HG03565 (cell line): ENCODE data around the gene CLDN3.
A peak's percentile ranks its signal among the peaks of the same experiment; 100 is the strongest.

Experiments
- ATAC-seq: cut with Tn5 transposase; IDR thresholded peaks from one replicate; pipeline ENCODE4 v1.9.1; 2021; ENCODE audit warnings: mild to moderate bottlenecking, moderate library complexity; ENCODE audit not compliant: unreplicated experiment

The CLDN3 gene

DNA sequence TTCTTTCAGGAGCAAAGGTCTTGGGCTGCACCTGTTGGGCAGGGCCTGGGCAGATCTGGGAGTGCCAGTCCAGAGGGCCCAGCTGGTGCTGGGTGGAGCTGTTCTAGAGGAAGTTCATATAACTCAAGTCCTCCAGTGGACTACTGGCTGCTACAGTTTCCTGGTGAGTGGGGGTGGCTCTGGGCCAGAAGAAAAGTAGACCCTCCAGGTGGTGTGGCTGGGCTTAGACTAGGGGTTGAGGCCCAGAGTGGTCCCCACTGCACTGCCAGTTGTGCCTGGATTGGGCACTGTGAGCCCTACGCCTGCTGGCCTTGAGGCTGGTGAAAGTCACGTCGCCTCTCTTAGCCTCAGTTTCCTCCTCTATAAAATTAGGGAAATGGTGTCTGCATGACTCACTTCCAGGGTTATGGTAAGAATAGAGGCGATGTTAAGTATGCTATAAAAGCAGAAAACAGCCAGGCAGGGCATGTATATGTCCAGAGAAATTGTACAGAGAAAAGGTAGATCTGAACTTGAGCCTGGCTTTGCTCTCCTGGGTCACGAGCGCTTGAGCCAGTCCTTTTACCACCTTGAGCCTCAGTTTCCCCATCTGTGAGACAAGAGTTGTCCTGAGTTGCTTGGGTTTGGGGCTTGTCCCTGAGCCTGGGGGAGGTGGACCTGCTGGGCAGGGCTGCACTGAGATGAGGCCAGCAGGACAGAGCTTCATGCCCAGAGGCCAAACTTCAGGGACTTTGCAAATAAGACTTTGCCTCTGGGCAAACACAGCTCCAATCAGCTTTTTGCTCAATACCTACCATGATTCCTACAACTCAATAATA, 3.8 kb upstream of the CLDN3 start:
- ATAC-seq: no peak

DNA sequence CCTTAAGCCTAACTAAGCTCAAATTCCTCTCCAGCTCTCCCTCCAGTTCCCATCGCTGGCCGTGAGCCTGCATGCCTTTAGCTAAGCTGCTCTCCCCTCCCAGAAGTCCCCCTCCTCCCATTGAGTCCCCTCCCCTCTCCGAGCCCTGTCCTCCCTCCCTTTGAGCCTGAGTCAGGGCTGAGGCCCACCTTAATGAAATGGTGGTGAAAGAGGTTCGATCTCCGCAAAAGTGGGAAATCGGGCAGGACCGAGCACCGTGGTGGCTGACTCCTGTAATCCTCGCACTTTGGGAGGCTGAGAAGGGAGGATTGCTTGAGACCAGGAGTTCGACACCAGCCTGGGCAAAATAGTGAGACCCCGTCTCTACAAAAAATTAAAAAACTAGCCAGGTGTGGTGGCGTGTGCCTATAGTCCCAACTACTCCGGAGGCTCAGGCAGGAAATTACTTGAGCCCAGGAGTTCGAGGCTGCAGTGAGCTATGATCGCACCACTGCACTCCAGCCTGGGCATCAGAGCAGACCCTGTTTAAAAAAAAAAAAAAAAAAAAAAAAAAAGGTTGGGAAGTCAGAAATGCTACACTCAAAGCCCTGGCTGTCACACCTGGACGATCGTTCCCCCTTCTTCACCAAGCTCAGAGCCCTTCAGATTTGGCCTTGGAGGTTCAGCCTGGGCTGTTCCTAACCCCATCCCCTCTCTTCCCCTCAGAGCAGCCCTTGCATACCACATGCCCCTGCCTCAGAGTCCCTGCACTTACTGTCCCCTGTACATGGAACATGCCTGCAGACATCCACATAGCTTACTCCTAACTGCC, 995 bp upstream of the CLDN3 start:
- ATAC-seq: no peak

DNA sequence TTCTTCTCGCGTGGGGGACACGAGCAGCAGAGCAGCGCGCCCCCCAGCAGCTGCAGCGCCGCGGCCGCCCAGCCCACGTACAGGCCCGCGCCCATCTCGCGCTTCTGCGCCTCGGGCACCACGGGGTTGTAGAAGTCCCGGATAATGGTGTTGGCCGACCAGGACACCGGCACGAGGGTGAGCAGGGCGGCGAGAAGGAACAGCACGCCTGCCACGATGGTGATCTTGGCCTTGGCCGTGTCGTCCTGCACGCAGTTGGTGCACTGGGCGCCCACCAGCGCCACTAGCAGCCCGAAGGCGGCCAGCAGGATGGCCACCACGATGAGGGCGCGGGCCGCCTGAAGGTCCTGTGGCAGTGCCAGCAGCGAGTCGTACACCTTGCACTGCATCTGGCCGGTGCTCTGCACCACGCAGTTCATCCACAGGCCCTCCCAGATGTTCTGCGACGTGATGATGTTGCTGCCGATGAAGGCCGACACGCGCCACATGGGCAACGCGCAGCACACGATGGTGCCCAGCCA, 529 bp downstream of the CLDN3 start:
- no peak for ATAC-seq

DNA sequence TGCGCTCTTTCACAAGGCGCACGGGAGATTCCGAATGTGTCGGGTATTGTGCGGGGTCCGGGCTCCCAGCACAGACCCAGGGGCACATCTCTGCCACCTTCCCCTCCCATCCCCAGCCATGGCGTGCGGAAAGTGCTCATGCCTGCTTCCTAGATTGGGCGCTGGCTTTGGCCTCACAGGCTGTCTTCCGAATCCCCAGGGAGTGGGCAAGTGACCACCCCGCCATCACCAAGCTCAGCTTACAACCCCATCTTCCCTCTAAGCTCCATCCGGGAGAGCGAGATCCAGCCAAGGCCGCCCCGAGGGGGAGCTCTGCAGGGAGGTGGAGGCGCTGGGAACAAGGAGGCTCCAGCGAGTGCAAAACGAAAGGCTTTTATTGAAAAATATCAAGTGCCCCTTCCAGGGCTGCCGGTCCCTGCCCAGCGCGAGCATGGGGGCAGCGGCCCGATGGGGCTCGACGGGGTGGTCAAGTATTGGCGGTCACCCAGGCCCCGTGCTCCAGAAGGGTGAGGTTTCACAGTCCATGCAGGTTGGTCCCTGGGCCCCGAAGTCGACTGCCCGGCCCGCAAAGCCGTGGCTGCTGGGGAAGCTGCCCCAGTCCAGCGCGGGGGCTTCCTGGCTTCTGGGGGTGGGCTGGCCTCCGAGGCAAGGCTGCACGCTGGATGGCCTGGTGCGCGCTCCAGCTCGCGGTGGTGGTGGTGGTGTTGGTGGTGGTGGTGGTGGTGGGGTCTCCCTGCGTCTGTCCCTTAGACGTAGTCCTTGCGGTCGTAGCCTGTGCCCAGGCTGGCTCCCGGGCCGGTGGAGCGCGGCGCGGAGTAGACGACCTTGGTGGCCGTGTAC, 1.2 kb downstream of the CLDN3 start:
- ATAC-seq: no peak

DNA sequence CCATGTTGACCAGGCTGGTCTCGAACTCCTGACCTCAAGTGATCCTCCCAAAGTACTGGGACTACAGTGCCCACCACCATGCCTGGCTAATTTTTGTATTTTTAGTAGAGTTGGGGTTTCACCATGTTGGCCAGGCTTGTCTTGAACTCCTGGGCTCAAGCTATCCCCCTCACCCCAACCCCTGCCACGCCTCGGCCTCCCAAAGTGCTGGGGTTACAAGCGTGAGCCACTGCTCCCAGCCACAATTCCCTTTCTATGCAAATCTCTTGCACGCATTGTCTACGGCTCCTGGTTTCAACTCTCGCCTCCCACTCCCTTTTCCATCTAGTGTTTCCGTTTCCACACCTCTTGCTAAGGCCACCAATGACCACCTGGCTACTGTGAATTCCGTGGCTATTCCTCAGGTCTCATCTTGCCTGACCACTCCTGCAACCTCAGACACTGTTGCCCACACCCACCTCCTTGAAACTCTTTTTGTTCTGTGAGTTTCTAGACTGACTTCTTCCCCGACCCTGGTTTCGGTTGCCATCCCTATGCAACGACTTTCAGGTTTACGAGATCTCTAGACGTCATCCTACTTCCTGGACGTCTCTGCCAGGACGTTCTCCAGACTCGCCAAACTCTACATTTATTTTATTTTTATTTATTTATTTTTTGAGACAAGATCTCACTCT, 3.4 kb downstream of the CLDN3 start:
- no peak for ATAC-seq

DNA sequence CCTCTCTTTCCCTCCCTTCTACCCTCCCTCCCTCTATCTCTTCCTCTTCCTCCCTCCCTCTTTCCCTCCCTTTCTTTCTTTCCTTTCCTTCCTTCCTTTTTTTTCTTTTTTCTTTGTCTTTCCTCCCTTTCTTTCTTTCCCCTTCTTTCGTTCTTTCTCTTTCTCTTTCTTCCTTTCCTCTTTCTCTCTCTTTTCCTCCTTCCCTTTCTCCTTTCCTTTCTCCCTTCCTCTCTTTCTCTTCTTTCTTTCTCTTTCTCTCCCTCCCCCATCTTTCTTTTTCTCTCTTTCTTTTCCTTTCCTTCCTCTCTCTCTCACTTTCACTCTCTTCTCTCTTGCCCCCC, 7.4 kb downstream of the CLDN3 start:
- ATAC-seq: no peak

DNA sequence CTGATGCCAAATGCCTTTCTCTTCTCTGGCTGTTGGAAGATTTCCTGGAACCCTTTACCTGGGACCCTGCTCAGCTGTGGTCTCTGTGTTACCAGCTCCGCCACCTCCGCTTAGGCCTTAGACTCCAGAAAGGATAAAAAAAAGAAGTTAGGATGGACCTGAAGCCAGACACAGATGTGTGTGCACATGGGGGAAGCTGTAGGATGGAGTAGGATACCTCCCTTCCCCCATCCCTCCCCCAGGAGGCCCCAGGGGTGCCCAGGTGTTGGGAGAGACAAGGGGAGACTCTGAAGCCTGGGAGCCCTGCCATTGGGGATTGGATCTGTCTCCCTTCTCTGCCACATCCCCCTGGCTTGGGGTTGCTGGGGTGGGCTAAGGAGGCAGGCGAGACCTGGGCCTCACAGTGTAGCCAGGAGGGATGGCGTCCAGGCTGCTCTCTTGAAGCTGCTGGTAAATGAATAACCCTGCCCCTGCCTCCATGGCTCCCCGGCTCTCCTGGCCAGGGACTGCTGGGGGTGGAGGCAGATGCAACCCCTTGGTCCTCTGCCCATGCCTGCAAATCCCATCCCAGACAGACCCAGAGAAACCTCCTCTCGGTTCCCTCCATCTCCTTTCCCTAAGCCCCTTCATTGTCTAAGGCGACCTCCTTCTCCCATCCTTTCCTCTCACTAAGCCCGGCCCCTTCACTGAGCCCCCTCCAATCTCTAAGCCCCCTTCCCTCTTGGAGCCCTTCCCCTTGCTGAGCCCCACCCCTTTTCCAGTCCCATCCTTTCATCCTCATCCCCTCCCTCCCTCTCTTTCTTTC, 8.0 kb downstream of the CLDN3 start:
- no peak for ATAC-seq

DNA sequence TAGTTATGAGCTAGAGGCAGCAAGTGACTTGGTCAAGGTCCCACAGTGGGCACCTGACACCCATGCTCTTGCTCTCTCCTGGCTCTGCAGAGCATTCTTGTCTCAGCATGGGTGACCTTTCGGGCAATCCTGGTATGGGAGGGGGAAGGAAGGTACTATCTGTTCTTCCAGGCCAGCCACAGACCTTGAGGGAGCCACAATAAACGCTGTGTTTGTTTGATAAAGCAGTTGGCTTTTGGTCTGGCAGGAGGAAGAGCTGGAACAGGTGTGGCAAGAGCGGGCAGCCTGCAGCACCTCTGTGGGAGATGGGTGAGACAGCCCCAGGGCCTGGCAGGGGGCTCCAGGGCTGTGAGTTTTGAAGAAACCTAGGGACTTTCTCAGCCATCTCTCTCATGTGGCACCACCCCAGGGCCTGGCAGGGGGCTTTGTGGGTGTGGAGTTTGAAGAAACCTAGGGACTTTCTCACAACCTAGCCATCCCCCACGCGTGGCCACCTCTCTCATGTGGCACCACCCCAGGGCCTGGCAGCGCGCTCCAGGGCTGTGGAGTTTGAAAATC, 11.4 kb downstream of the CLDN3 start:
- no peak for ATAC-seq

DNA sequence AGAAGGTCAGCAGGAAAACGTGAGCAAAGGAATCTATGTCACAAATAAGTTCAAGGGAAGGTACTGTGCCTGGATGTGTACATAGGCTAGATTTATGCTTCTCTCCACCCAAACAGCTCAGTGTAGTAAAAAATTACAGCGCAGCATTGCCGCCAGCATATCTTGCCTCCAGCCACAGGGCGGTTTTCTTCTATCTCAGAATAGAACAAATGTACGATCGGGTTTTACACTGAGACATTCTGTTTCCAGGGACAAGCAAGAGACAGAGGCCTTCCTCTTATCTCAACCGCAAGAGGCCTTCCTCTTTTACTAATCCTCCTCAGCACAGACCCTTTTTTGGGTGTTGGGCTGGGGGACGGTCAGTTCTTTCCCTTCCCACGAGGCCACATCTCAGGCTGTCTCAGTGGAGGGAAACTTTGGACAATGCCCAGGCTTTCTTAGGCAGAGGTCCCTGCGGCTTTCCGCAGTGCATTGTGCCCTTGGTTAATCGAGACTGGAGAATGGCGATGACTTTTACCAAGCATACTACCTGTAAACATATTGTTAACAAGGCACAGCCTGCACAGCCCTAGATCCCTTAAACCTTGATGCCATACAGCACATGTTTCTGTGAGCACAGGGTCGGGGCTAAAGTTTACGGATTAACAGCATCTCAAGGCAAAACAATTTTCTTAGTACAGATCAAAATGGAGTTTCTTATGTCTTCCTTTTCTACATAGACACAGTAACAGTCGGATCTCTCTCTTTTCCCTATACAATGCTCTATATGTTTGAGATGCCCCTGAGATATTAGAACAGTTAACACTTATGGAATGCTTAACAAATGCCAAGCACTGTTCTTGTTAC, 19.9 kb downstream of the CLDN3 start:
- no peak for ATAC-seq

DNA sequence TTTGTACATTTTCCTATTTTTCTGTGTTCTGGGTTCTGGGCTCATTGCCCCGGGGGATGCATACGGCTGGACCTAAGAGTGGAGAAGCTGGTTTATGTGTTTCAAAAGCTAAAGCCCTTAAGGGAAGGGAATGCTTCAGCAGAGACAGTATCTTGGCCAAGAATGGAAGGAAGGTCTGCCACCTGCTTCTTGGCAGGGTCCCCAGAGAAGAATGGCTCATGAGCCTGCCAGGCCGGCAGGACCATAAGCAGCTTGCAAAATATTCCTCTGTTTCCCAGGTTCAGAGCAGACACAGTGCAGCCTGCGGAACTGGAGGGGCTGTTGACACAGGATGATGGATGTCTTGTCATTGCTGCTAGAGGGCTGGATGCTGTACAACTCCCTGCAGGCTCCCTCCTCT, 23.7 kb downstream of the CLDN3 start:
- ATAC-seq: no peak

DNA sequence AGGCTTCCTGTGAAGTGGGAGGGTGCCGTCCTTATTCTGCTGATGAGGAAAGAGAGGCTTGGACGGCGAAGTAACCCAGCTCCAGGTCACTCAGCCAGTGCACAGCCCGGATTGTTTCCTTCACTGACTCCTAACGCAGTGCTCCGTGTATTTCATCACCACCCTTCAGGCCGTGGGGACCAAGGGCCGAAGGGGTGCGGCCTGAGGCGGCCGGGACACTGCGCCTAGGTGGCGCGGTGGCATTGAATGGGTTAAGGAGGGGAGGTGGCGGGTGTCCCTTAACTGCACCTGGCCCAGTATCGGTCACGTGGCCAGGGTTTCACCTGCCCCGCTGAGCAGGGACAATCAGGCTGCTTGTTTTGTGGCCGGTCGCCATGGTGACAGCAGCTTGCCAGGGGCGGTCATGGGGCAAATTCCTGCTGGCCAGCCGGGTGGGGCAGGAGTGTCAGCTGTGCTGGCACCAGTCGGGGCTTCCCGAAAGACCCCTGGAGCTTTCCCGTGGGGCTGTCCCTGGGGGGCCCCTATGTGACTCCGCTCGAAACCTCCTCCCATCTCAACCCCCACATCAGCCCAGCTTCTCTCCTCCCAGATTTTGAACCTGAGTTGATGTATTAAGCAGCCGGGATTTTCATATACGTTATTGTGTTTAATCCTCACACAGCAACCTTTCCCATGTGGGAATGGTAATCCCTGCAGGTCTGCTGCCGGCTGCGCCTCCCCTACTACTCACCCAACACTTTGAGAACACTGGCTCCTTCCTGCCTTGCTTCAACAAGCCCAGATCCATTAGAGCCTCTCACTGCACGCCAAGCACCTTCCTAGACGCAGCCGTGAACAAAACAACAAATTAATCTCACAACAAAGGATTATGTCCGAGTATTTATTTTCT, 27.1 kb downstream of the CLDN3 start:
- no peak for ATAC-seq

DNA sequence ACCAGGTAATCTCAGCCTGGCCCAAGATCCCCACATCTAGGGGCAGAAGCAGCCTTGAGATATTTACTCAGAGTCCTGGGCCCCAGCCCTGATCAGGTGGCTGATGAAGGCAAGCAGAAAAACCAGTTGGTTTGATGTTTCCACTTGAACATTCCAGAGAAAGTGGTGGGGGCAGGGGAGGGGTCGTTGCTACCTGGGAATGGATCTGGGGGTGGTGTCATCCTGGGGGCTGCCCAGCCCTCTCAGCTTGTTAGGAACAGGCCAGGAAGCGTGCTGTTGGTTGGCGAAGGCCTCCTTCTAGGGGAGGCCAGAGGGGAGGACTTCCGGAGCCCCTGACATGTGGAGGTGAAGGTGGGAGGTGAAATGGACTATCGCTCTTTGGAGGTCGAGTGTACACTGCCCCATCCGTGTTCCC, 27.7 kb downstream of the CLDN3 start:
- no peak for ATAC-seq

DNA sequence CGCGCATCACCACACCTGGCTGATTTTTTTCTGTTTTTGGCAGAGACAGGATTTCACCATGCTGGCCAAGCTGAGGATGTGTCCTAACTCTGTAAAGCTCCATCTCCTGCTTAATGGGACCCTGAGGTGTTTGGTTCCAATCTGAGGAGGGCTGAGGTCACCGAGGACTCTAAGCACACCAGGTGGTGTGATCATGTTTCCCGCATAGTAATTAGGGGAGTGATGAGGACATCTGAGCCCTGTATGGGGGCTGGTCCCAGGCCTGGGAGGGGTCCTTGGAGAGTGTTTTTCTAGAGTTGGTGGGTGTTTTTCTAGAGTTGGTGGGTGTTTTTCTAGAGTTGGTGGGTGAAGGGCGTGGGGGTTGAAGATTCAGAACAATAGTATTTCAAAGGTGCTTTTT, 28.5 kb downstream of the CLDN3 start:
- ATAC-seq: no peak

DNA sequence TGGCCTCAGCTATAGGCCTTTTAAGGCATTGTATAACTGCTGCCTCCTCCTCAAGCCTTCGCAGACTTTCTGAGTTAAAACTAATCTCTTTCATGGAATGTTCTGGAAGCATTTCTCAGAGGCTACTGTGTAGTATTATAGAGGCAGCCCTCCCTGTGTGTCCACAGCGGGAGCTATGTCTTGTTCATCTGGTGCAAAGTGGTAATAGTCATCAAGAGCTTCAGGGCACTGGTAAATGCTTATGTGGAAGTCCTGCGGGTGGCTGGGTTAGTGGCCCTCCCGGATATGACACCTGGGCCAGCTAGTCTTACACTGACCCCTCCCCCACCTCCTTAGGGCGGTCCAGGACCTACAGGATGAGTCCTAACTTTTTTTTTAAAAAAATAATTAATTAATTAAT, 29.3 kb downstream of the CLDN3 start:
- ATAC-seq: no peak

DNA sequence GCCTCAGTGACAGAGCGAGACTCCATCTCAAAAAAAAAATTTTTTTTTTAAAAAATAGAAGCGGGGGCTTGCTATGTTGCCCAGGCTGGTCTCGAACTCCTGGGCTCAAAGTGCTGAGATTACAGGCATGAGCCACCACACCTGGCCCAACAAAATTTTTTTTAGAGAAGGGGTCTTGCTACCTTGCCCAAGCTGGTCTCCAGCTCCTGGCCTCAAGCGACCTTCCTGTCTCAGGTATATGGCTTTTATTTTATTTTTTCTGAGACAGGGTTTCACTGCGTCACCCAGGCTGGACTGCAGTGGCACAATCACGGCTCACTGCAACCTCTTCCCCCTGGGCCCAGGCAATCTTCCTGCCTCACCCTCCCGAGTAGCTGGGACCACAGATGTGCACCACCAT, 29.9 kb downstream of the CLDN3 start:
- ATAC-seq: no peak

DNA sequence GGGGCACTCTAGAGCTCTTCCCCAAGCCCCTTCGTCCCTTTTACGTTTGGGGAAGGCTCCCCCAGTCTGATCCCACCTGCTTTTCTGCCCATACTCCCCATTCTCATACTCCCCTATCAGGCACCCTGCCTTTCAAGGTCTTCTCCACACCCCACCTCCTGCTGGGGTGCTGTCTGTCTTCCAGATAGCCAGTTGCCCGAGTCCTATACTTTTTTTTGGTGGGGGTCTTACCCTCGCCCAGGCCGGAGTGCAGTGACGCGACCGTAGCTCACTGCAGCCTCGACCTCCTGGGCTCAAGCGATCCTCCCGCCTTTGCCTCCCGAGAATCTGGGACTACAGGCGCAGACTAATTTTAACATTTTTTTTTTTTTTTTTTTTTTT, 30.7 kb downstream of the CLDN3 start:
- ATAC-seq: no peak

DNA sequence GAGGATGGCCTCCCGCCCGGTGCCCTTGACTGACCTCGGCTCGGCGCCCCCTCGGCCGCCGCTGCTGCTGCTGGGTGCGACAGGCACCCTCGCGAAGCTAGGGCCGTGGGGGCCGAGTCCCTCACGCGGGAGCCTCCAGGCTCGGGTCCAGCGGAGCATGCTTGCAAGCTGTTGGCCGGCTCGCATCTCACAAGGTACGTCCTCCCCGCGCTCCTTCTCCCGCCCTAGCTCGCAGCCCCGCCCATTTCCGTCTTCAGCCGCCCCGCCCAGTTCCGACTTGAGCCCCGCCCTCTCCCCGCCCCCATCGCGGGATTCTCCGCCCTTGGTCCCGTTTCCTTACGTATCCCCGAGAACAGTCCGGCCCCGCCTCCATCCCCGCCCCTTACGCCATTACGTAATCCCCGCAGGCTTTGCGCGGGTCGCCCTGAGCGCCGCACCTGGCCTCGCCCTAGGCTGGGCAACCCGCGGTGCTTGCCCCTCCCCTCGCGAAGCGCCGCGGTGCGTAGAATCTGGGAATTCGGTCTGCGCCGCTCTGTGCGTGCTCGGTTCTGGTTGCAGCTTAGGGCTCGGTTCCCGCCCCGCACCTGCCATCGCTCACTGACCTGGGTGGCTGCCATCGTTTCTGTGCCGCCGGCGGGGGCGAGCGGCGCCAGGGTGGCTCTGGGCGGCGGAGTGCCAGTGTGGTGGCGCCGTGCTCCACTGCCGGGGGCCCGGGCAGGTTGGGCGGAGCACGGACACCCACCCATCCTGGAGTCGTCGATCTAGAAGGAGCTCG, 31.3 kb downstream of the CLDN3 start, which contains the start of gene ABHD11:
Gene ABHD11, minus strand, starts transcription at position 191 of the 775 bp plus-strand sequence. Its CDS starts 32 bp downstream, at position 159.
- peak; percentile 76 for ATAC-seq
